IPS-NIHi11 (cell line): Measurements from ENCODE around the gene TOM1L2.

ENCODE experiments used
- DNase-seq: peaks from one replicate; pipeline ENCODE4 v3.0.0; 2012; ENCODE audit warnings: mixed read lengths, low spot score

Gene TOM1L2

DNA sequence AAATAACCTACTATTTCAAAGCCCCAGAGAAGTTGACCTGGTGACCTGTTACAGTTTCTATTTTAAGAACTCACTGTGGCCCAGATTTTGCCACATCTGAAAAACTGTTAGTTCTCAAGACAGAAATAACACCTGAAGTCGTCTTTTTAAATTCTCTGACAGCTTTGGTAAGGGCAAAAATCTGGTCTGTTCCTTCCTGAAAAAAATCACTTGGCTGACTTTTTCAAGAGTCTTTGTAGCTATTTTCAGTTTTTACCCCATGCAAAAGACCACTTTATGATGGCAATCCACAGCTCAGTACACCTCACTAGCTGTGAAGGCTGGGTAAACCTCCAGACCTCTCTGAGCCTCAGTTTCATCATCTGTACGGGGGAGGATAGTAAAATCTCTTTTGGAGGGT, 74.8 kb downstream of the TOM1L2 start:
- no peak for DNase-seq

- DNase-seq = no peak
Measured at GRCh38 chr17:17896746-17897145, 75.5 kb downstream of the TOM1L2 start.

- DNase-seq = no peak
Measured at GRCh38 chr17:17893801-17894644, 78.2 kb downstream of the TOM1L2 start.

- no peak for DNase-seq
Measured at GRCh38 chr17:17892731-17893130, 79.5 kb downstream of the TOM1L2 start.

DNA sequence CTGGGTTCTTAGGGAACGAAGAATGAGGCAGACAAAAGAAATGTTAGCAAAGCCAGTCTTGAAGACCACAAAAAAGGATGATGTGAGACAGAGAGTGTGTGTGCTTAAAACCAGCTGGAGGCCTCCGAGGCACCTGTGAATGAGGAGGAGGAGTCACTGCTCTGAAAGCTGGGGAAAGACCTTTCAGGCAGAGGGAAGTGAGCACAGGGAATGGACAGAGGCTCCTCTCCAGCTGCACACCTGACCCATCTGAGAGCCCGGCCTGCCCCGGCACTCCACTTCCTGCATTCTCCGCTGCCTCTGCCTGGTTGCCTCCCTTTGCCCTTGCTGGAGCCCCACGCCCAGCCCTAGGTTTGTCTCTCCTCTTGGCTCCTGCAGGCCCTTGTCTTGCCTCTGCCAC, 80.2 kb downstream of the TOM1L2 start:
- no peak for DNase-seq

DNA sequence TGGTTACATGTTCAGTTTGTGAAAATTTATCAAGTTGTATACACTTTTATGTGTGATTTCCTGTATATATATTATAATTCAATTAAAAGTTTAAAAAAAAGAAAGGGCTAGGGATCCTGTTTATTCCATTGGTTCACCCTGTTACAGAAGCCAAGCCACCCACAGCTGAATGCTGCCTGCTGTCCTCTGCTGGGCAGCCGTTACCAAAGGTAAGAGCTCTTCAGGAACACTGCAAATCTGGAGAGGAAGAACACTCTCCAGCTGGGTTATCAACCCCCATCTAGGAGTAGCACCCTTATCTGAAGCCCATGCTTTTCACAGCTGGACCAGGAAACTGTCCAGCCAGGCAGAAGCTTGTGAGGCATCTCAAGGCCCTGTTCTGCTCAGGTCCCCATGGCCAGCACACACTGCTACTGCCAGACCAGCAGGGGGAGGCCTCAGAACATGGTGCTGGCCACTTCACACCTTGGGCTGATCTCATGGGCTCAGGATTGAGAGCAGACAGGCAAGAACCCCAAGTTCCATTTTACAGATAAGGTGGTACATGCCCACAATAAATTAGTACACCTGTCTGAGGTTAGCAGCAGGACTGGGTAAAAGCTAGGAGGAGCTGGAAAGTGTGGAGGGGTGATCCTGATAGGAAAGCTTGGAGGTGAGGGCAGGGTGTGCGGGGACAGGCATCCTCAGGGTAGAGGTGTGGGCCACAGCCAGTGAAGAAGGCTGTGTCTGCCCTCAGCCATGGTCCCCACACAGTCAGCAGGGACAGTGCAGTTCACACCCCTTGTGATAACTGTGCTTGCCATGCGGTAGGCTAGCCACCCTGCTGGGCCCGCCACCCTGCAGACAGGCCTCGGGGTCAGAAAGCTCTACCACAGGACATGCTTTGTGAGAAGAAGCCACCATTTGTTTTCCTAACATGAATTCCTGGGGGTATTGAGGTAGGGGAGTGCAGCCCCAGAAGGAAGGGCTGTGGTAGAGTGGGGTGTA, 81.1 kb downstream of the TOM1L2 start:
- DNase-seq = peak; percentile 79

- DNase-seq = no peak
Measured at GRCh38 chr17:17889922-17890321, 82.3 kb downstream of the TOM1L2 start.

DNA sequence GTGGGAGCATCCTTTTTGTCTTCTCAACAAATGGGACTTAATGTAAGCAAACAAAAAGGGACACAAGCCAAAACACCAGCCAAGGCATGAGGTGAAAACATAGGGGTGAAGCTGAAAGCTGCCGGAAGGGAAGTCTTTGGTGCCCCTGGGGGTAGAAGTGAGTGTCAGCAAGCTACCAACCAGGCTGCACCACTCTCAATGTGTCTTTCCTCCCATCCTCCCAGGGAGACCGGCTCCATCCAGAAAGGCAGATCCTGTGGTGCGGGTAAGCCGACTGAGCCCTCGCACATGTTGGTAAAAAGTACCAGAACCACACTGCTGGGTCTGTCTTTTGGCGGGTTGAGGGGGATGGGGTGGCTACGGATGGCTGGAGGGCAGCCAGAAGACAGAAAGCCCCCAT, 83.4 kb downstream of the TOM1L2 start:
- DNase-seq = peak; percentile 82

DNA sequence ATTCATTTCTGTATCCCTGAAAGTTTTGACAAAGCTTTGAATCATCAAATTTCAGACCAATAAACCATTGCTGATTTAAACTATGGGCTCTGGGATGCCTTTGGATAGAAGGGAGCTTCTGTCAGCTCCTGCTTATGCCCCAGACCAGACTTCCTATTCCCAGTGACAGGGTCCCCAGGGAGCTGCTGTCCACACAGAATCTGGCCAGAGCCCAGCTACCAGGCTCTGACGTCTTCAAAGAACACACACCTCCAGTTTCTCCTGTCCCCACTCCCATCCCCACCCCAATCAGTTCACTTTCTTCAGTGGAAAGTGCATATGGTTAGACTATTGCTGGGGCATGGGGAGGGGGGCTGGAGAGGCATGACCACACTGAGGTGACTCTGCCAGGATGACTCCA, 83.8 kb downstream of the TOM1L2 start:
- DNase-seq = no peak

DNA sequence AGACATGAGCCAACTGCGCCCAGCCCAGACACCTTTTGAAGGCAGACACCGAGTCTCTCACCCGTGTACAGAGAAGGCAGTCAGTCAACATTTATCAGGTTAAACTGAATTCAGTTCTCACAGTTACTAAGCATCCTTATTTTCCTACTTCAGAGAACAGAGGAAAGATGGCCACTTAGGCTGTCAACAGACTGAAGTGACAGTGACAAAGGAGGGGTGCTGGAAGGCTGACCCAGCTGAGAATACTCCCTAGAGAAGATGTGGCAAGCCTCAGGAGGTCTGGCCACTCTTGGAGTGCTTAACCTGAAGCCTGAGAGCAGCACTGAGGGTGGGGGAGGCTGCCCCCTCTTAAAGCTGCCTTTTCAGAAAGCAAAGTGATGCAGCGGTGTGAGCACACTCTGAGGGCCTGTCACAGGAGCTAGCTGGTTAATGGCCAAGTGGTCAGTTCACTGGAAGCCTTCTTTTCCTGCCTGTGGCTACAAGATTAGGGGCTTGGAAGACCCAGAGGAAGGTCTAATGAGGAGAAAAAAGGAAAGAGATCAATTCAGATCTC, 84.4 kb downstream of the TOM1L2 start:
- no peak for DNase-seq

DNA sequence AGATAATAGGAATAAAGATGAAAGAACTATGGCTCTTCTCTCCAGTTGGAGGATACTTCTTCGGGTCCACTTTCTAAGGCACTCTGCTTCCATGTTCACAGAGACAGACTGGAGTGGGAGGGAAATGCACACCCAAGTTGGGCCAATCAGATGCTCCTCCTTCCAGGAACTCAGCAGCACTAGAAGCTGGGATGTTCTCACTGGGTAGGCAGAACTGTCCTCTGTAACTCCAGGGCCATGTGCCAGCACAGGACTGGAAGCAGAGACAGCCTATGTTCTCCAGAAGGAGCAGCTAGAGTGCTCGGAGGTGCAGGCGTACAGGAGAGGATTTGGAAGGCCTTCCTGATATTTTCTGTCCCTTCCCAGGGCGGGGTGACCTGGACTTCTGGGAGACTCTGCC, 85.5 kb downstream of the TOM1L2 start:
- DNase-seq = no peak

DNA sequence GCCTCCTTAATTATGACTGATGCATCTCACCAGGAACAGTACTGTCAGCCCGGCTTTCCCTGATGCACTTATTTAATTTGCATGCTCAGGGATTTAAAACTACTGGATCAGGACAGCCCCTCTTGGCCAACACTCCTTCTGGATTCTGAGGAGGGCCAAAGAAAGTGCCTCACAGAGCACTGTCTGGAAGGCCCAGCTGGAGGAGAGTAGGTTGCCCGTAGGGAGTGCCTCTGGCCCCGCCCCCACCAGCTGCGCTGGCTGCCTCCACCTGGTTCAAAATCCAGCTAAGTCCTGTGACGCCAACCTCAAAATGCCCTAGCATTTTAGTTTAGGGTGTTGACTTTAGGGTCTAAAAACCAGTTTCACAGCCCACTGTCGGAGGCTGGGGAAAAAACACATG, 86.0 kb downstream of the TOM1L2 start:
- no peak for DNase-seq

DNA sequence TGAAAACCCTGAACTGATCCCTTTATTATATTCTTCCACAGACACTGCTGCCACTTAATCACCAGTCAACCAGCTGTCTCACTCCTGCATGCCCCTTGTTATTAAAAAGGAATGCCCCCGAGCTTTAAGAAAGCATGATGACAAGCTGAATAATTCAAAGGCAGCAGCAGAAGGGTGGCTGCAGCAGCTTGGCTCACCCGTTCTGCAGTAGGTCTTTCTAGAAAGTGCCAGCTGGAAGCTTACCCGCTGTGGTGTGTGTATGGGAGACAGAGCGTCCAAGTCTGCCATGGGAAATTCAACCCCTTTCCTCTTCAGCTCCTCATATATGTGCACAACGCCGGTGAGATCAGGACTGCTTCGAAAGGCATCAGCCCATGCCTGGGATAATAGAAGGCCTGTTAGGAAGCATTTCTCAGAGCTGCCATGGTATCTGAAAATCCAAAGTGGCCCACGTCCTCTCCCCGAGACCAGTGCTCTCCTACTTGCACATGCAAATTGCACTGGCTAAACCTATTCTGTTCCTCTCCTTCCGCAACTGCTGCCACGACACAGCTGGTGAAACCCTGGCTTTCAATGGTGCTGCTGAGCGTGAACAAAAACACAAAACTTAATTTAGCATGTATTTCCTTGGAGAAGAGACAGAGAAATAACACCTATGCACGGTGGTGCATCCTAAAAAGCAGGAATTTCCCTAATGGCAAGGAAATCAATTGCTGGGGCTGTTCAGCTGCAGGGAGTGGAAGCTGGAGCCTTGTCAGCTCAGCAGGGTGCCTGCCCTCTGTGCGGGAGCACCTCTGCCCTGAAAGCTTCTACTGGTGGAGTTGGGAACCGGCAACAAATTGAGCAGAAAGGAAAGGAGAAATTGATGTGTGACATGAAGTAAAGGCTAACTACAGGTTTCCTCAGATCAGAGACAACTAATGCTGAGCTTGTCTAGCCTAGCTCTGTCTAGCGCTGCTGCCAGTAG, 87.5 kb downstream of the TOM1L2 start:
- no peak for DNase-seq

DNA sequence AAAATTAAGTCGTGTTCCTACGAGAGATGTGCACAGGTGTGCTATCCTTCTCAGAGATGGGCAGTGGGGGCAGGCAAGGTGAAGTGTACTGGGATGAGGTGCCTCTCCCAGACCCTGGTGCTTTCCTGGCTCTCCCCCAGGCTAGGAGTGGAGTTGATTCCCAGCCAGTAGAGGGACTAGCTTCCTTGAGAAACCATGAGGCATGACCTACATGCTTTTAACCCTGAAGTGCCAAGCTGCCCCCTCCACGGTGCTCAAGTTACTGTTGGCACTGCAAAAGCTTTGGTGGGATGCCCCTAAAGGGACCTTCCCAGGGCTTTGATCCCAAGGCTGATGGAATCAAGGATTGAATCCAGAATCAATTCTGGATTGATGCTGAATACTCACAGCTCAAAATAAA, 88.4 kb downstream of the TOM1L2 start:
- DNase-seq = no peak

DNA sequence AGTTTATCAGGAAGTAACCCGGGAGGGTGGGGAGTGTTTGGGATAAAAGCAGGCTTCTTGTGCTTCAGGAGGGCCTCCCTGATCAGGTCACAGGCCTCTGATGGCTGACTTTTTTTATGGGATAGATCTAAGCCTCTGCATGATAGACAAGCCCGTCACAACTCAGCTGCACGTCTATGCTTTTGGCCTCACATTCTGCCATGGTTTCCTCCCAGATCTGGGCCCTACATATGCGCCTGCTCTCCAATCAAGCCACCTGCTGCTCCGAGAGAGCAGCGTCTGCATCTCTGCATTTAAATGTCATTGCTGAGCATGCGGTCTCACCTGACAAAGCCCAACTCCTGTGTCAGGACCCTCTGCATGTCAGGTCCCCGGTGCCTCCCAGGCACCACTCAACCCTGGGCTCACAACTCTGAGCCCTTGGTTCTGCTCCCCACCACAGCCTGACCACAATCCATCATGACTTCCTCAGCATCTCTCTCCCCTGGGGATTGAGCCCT, 90.1 kb downstream of the TOM1L2 start:
- DNase-seq = no peak

- DNase-seq = no peak
Measured at GRCh38 chr17:17880577-17881196, 91.5 kb downstream of the TOM1L2 start.

- peak; percentile 74 for DNase-seq
Measured at GRCh38 chr17:17877529-17878358, 94.5 kb downstream of the TOM1L2 start.

DNA sequence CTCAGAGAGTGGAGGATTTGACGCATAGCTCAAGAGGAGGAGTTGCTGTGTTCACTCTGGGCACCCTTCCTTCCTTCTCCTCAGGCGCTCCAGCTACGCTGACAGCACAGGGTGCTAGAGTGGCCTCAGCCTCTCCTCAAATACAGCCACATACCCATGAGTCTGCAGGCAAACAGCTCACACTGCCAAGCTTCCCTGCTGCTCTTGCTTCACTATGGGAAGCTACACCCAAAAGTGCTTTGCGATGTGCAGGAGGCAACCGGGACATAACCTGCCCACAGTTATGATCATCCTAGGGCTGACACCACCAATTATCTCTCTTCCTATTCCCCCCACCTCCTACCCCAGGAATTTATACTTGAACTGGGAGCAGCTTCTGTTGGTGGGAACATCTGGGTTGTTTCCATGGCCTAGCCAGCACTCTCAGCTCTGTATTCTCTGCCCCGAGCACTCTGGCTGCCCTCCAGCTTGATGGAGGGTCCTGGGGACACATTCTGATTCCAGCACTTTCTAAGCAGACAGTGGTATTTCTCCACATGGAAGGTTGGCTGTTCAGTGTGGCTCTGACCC, 95.2 kb downstream of the TOM1L2 start:
- no peak for DNase-seq

- DNase-seq = no peak
Measured at GRCh38 chr17:17874478-17874877, 97.7 kb downstream of the TOM1L2 start.
